ENCODE data around the gene TGM2. TPM values are rescaled to one million over a fixed set of nuclear protein-coding genes. Genes with fewer than 3 reads are reported as not detected.
A peak's percentile ranks its signal among the peaks of the same experiment; 100 is the strongest.

The TGM2 gene
- total RNA-seq, 4 donors from 2014 or later: 163 to 385 (median 188) TPM

DNA sequence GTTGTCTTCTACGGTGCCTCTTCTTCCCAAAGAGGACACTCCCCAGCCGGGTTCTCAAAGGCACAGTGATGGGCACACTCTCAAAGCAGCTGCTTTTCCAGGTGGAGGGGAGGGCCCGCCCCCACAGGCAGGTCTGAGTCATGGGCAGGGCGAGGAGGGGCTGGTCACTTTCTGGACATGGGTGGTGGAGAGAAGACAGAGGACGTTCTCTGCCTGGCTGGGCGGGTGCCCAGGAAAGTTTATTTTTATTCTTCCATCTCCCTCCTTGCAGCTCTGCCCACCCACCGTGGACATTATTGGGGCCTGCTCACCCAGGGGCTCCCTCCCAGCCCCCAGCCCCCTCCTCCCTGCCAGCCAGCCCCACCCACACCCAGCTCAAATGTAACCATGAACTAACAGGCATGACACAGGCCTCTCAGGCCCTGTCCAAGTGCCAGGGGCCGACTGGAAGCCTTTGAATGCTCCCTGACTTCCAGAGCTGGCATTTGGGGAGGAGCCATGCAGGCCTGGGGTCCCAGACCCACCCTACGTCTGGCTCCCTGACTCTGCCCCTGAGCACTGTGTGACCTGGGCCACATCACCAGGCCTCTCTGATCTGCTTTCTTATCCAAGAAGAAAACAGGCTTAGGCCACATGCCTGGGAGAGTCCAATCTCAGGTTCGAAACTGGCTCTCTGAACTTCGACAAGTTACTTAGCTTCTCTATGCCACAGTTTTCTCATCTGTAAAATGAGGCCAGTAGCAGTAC is 8.0 kb downstream of the TGM2 start:
- no peaks in the 10 kb centered on the region for H3K9me3 ChIP-seq
- whole genome bisulfite sequencing, 2 donors (ENCODE audit: low coverage in 1 of 2): 0 to 43% methylated on average over 1 of the region's 11 CpGs
- peak; percentile 73 for ATAC-seq
- H3K27ac ChIP-seq: peak overlapping the region; percentile 88 to 89 (median 88)
- H3K4me1 ChIP-seq: peaks cover 0 to 98% (median 32%) of the 10 kb centered on the region in 3 donors
- H3K27me3 ChIP-seq: no peaks in the 10 kb centered on the region
- peaks cover 0 to 50% of the 10 kb centered on the region in 2 donors for H3K36me3 ChIP-seq
- H3K4me3 ChIP-seq: no peak overlapping the region
- TF ChIP-seq EP300 (IDR thresholded peaks at IDR 0.05): no peak
- TF ChIP-seq POLR2AphosphoS5 (IDR thresholded peaks at IDR 0.05): peak; percentile 91
- TF ChIP-seq, protein P1, sequence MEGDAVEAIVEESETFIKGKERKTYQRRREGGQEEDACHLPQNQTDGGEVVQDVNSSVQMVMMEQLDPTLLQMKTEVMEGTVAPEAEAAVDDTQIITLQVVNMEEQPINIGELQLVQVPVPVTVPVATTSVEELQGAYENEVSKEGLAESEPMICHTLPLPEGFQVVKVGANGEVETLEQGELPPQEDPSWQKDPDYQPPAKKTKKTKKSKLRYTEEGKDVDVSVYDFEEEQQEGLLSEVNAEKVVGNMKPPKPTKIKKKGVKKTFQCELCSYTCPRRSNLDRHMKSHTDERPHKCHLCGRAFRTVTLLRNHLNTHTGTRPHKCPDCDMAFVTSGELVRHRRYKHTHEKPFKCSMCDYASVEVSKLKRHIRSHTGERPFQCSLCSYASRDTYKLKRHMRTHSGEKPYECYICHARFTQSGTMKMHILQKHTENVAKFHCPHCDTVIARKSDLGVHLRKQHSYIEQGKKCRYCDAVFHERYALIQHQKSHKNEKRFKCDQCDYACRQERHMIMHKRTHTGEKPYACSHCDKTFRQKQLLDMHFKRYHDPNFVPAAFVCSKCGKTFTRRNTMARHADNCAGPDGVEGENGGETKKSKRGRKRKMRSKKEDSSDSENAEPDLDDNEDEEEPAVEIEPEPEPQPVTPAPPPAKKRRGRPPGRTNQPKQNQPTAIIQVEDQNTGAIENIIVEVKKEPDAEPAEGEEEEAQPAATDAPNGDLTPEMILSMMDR (IDR thresholded peaks at IDR 0.05): no peak
- no peak for TF ChIP-seq POLR2A (IDR thresholded peaks at IDR 0.05)

DNA sequence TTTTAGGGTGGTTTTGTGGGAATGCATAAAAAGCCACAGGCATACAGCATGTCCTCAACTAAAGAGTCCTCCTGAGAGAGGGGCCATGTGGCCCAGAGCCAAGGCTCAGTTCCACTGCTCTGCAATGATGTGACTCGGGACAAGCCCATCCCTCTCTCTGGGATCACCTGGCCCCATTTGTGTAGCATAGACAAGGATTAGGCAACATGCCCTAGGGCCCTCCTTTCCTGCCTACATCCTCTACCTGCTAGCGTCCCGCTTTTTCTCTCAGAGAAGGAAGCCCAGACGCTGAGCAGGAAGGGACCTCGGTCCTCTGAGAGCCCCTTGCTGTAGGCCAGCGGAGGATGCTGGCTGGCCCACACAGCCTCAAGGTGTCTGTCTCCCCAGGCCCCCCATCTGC is 8.8 kb downstream of the TGM2 start:
- TF ChIP-seq, protein P1 (IDR thresholded peaks at IDR 0.05): no peak
- no peak for TF ChIP-seq EP300 (IDR thresholded peaks at IDR 0.05)
- TF ChIP-seq POLR2AphosphoS5 (IDR thresholded peaks at IDR 0.05): no peak
- no peak for TF ChIP-seq POLR2A (IDR thresholded peaks at IDR 0.05)
- H3K27ac ChIP-seq: peak overlapping the region; percentile 88 to 89 (median 88)
- no peaks in the 10 kb centered on the region for H3K27me3 ChIP-seq
- H3K4me1 ChIP-seq: peaks cover 0 to 98% (median 36%) of the 10 kb centered on the region in 3 donors
- no peaks in the 10 kb centered on the region for H3K9me3 ChIP-seq
- no peak overlapping the region for H3K4me3 ChIP-seq
- H3K36me3 ChIP-seq: peaks cover 0 to 48% of the 10 kb centered on the region in 2 donors
- WGBS, 2 donors (ENCODE audit: low coverage in 1 of 2): 58 to 60% methylated on average over 2 of the region's 6 CpGs
- no peak for ATAC-seq

DNA sequence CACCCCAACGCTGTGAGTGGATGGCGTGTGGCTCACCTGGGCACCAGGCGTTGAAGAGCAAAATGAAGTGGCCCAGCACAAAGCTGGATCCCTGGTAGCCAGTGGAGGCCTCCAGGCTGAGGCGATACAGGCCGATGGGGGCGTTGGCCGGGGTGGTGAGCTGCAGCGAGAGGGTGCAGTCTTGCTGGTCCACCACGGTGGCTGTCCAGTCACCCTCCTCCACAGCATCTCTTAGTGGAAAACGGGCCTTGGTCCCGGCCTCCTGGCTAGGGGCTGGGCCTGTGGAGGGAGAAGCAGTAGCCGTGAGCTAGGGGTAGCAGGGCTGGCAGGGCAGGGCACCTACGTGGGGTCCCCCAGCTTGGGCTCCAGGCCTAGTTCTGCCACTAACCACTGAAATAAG is 9.3 kb downstream of the TGM2 start:
- no peak overlapping the region for H3K4me3 ChIP-seq
- peaks cover 0 to 99% (median 36%) of the 10 kb centered on the region in 3 donors for H3K4me1 ChIP-seq
- peak overlapping the region; percentile 88 to 89 (median 88) for H3K27ac ChIP-seq
- H3K9me3 ChIP-seq: no peaks in the 10 kb centered on the region
- no peaks in the 10 kb centered on the region for H3K27me3 ChIP-seq
- WGBS, 2 donors (ENCODE audit: low coverage in 1 of 2): 80% methylated on average over 1 of the region's 13 CpGs; no CpG with 5 or more reads in 1 of the 2 donors
- TF ChIP-seq, protein P1 (IDR thresholded peaks at IDR 0.05): no peak
- TF ChIP-seq POLR2A (IDR thresholded peaks at IDR 0.05) (no peak), POLR2AphosphoS5 (IDR thresholded peaks at IDR 0.05) (no peak), EP300 (IDR thresholded peaks at IDR 0.05) (no peak)
- no peak for ATAC-seq
- H3K36me3 ChIP-seq: peaks cover 0 to 46% of the 10 kb centered on the region in 2 donors

DNA sequence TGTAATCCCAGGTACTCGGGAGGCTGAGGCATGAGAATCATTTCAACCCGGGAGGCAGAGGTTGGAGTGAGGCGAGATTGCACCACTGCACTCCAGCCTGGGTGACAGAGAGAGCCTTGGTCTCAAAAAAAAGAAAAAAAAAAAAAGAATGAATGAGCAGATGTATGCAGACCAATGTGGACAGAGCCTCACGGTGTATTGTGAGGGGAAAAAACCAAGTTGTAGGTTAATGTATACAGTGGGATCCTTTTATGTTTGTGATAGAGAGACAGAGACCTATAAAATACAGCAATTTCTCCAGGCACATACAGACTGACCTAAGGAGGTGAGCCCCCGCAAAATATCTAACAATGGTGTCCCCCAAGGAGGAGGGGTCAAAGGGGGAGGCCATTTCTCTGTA is 11.7 kb downstream of the TGM2 start:
- Histone ChIP-seq H3K9me3 (no peaks in the 10 kb centered on the region), H3K4me1 (peaks cover 0 to 94% (median 31%) of the 10 kb centered on the region in 3 donors), H3K36me3 (peaks cover 0 to 53% of the 10 kb centered on the region in 2 donors), H3K4me3 (no peak overlapping the region), H3K27me3 (no peaks in the 10 kb centered on the region), H3K27ac (peak overlapping the region; percentile 58 to 89 (median 88))
- WGBS, 2 donors (ENCODE audit: low coverage in 1 of 2): 80 to 94% methylated on average over 4 to 5 of the region's 5 CpGs
- TF ChIP-seq EP300 (IDR thresholded peaks at IDR 0.05): no peak
- no peak for ATAC-seq

DNA sequence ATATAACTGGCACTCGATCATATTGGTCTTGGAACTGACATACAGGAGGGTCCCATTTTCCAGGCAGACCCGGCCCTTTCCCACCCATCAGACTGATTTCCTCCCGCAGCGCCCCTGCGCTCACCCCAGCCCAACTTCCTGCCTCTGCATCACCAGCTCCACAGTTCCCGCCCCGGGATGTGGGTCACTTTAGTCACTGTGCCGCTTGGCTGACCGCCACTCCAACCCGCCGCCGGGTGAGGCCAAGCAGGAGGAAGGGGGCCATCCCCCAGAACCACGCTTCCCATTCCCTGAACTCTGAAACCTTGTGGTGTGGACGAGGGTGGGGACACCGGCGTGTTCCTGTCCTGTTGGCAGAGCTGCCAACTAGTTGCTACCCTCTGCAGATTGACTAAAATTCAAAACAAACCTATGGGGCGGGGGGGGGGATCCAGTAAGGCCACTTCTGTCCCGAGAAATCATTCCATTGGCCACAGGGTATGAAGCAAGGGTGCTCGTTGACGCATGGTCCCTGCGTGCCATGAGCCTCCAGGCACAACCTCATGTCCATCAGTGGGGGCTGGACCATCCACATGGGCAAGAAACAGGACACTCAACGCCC is 12.3 kb downstream of the TGM2 start:
- no peaks in the 10 kb centered on the region for H3K9me3 ChIP-seq
- ATAC-seq: peak; percentile 72
- peaks cover 0 to 57% of the 10 kb centered on the region in 2 donors for H3K36me3 ChIP-seq
- peaks cover 0 to 87% (median 25%) of the 10 kb centered on the region in 3 donors for H3K4me1 ChIP-seq
- TF ChIP-seq, protein P1 (IDR thresholded peaks at IDR 0.05): no peak
- TF ChIP-seq EP300 (IDR thresholded peaks at IDR 0.05): no peak
- TF ChIP-seq POLR2A (IDR thresholded peaks at IDR 0.05): peak in 1 of 2 donors; percentile 9
- peak; percentile 74 for TF ChIP-seq POLR2AphosphoS5 (IDR thresholded peaks at IDR 0.05)
- H3K27me3 ChIP-seq: no peaks in the 10 kb centered on the region
- 17 to 20% methylated on average over 1 to 8 of the region's 22 CpGs for WGBS, 2 donors (ENCODE audit: low coverage in 1 of 2)
- H3K4me3 ChIP-seq: peak overlapping the region in 1 of 2 donors; percentile 1
- H3K27ac ChIP-seq: peak overlapping the region; percentile 58 to 89 (median 88)
